ENCODE data around the gene KRTAP20-4.

DNA sequence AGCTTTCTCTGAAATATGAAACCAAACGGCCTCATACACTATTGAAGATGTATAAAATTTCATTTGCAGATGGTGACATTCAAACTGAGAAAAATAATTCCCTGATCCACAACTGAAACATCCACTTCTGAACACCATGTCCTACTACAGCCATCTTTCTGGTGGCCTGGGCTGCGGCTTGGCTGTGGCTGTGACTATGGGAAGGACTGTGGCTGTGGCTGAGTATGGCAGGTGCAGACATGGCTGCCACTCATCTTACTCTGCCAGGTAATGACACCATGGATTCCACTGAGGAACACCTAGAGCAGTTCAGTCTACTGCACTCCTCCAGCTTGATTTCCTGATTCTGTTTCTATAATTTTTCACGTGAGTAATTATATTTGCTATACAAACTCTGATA, at the start of gene KRTAP20-4:
- no peak for TF ChIP-seq EZH2 (IDR thresholded peaks at IDR 0.05)
- TF ChIP-seq POLR2AphosphoS5 (IDR thresholded peaks at IDR 0.05; ENCODE audit: borderline replicate concordance, low read depth, low read length), result no peak
